Measurements from ENCODE around the gene DCT.

The DCT gene

GRCh38 chr13:94444826-94445225 lies 34.7 kb downstream of the DCT start:
- no peak for DNase-seq

GRCh38 chr13:94435604-94436226 lies 43.8 kb downstream of the DCT start:
- peak; percentile 61 for DNase-seq

- DNase-seq, result no peak
These were observed 46.2 kb downstream of the DCT start for GRCh38 chr13:94433055-94433961.

GRCh38 chr13:94431987-94432386 lies 47.5 kb downstream of the DCT start:
- DNase-seq, result no peak

- no peak for DNase-seq
These were observed 47.9 kb downstream of the DCT start for GRCh38 chr13:94431574-94431973.

- DNase-seq, result no peak
These were observed 52.0 kb downstream of the DCT start for GRCh38 chr13:94427313-94427953.

GRCh38 chr13:94419925-94420305 lies 59.6 kb downstream of the DCT start:
- no peak for DNase-seq

- no peak for DNase-seq
These were observed 60.1 kb downstream of the DCT start for GRCh38 chr13:94419304-94419924.

GRCh38 chr13:94417294-94417693 lies 62.2 kb downstream of the DCT start:
- DNase-seq, result no peak

GRCh38 chr13:94416454-94417080 lies 62.9 kb downstream of the DCT start:
- no peak for DNase-seq

- DNase-seq, result no peak
These were observed 63.8 kb downstream of the DCT start for GRCh38 chr13:94415500-94416237.

- no peak for DNase-seq
These were observed 64.8 kb downstream of the DCT start for GRCh38 chr13:94414708-94415107.

- DNase-seq, result no peak
These were observed 65.3 kb downstream of the DCT start for GRCh38 chr13:94414141-94414540.

GRCh38 chr13:94413598-94413944 lies 65.9 kb downstream of the DCT start:
- no peak for DNase-seq

GRCh38 chr13:94412870-94413597 lies 66.4 kb downstream of the DCT start:
- DNase-seq, result no peak

- no peak for DNase-seq
These were observed 67.7 kb downstream of the DCT start for GRCh38 chr13:94411747-94412146.

- DNase-seq, result no peak
These were observed 71.0 kb downstream of the DCT start for GRCh38 chr13:94408314-94409036.

- no peak for DNase-seq
These were observed 78.6 kb downstream of the DCT start for GRCh38 chr13:94400874-94401273.

- no peak for DNase-seq
These were observed 79.7 kb downstream of the DCT start for GRCh38 chr13:94399812-94400211.

- no peak for DNase-seq
These were observed 83.6 kb downstream of the DCT start for GRCh38 chr13:94395860-94396259.

- no peak for DNase-seq
These were observed 84.8 kb downstream of the DCT start for GRCh38 chr13:94394723-94395122.
